HEK293 (cell line): ENCODE data around the gene ACAP3.

Source experiments
- EGR2 ChIP-seq: fragments of 450-650 bp; formaldehyde crosslinking; IDR thresholded peaks from 2 replicates; pipeline ENCODE4 v1.5.1; 2016; ENCODE audit warnings: low read depth, missing biosample characterization, missing genetic modification characterization
- GLIS2 ChIP-seq: fragments of 450-650 bp; formaldehyde crosslinking; IDR thresholded peaks from 2 replicates; pipeline ENCODE4 v1.5.1; 2016; ENCODE audit warnings: missing biosample characterization, missing genetic modification characterization
- KLF16 ChIP-seq: fragments of 450-650 bp; formaldehyde crosslinking; IDR thresholded peaks from 2 replicates; pipeline ENCODE4 v1.5.1; 2017; ENCODE audit warnings: missing biosample characterization, missing genetic modification characterization
- SCRT1 ChIP-seq: fragments of 450-650 bp; formaldehyde crosslinking; IDR thresholded peaks from 2 replicates; pipeline ENCODE4 v1.5.1; 2016; ENCODE audit warnings: missing biosample characterization, missing genetic modification characterization, borderline replicate concordance
- SP2 ChIP-seq: fragments of 450-650 bp; formaldehyde crosslinking; IDR thresholded peaks from 2 replicates; pipeline ENCODE4 v1.5.1; 2016; ENCODE audit warnings: missing biosample characterization, missing genetic modification characterization
- TRIM28 ChIP-seq: IDR thresholded peaks from 2 replicates; pipeline ENCODE4 v1.6.1; 2011; ENCODE audit warnings: low read length, control low read depth, borderline replicate concordance
- YY2 ChIP-seq: fragments of 450-650 bp; formaldehyde crosslinking; IDR thresholded peaks from 2 replicates; pipeline ENCODE4 v1.5.1; 2016; ENCODE audit warnings: missing biosample characterization, missing genetic modification characterization
- ZBTB17 ChIP-seq: fragments of 450-650 bp; formaldehyde crosslinking; IDR thresholded peaks from 2 replicates; pipeline ENCODE4 v1.5.1; 2016; ENCODE audit warnings: missing biosample characterization, missing genetic modification characterization
- ZEB2 ChIP-seq: fragments of 450-650 bp; formaldehyde crosslinking; IDR thresholded peaks from 2 replicates; pipeline ENCODE4 v1.5.1; 2016; ENCODE audit warnings: missing biosample characterization, missing genetic modification characterization
- ZFP37 ChIP-seq: fragments of 450-650 bp; formaldehyde crosslinking; IDR thresholded peaks from 2 replicates; pipeline ENCODE4 v1.5.1; 2016; ENCODE audit warnings: missing biosample characterization, missing genetic modification characterization
- ZFP69B ChIP-seq: fragments of 450-650 bp; formaldehyde crosslinking; IDR thresholded peaks from 2 replicates; pipeline ENCODE4 v1.5.1; 2016; ENCODE audit warnings: missing biosample characterization, missing genetic modification characterization
- ZNF114 ChIP-seq: fragments of 450-650 bp; formaldehyde crosslinking; IDR thresholded peaks from 2 replicates; pipeline ENCODE4 v1.5.0; 2017; ENCODE audit warnings: missing biosample characterization, missing genetic modification characterization
- ZNF121 ChIP-seq: fragments of 450-650 bp; formaldehyde crosslinking; IDR thresholded peaks from 2 replicates; pipeline ENCODE4 v1.5.1; 2016; ENCODE audit warnings: missing biosample characterization, missing genetic modification characterization
- ZNF174 ChIP-seq: fragments of 450-650 bp; formaldehyde crosslinking; IDR thresholded peaks from 2 replicates; pipeline ENCODE4 v1.5.0; 2017; ENCODE audit warnings: missing biosample characterization, mild to moderate bottlenecking, missing genetic modification characterization
- ZNF292 ChIP-seq: fragments of 450-650 bp; formaldehyde crosslinking; IDR thresholded peaks from 2 replicates; pipeline ENCODE4 v1.5.1; 2016; ENCODE audit warnings: low read depth, missing biosample characterization, missing genetic modification characterization, borderline replicate concordance
- ZNF423 ChIP-seq: fragments of 450-650 bp; formaldehyde crosslinking; IDR thresholded peaks from 2 replicates; pipeline ENCODE4 v1.5.1; 2016; ENCODE audit warnings: missing biosample characterization, missing genetic modification characterization
- ZNF660 ChIP-seq: fragments of 450-650 bp; IDR thresholded peaks from 2 replicates; pipeline ENCODE4 v1.5.1; 2018; ENCODE audit warnings: missing biosample characterization, mild to moderate bottlenecking, missing genetic modification characterization
- ZNF843 ChIP-seq: fragments of 450-650 bp; formaldehyde crosslinking; IDR thresholded peaks from 2 replicates; pipeline ENCODE4 v1.5.1; 2016; ENCODE audit warnings: missing biosample characterization, missing genetic modification characterization
- ZXDB ChIP-seq: fragments of 450-650 bp; formaldehyde crosslinking; IDR thresholded peaks from 2 replicates; pipeline ENCODE4 v1.5.1; 2016; ENCODE audit warnings: missing biosample characterization, missing genetic modification characterization
- TF ChIP-seq, protein P1 (sequence below): fragments of 450-650 bp; formaldehyde crosslinking; IDR thresholded peaks from 2 replicates; pipeline ENCODE4 v1.5.1; 2017; ENCODE audit warnings: missing biosample characterization, mild to moderate bottlenecking, missing genetic modification characterization, moderate library complexity
- TF ChIP-seq, protein P2 (sequence below): fragments of 450-650 bp; formaldehyde crosslinking; IDR thresholded peaks from 2 replicates; pipeline ENCODE4 v1.5.1; 2016; ENCODE audit warnings: missing biosample characterization, missing genetic modification characterization, borderline replicate concordance
- TF ChIP-seq, protein P3 (sequence below): fragments of 450-650 bp; formaldehyde crosslinking; IDR thresholded peaks from 2 replicates; pipeline ENCODE4 v1.5.1; 2016; ENCODE audit warnings: missing biosample characterization, missing genetic modification characterization, borderline replicate concordance
- TF ChIP-seq, protein P4 (sequence below): fragments of 450-650 bp; formaldehyde crosslinking; IDR thresholded peaks from 2 replicates; pipeline ENCODE4 v1.5.1; 2016; ENCODE audit warnings: missing biosample characterization, missing genetic modification characterization
- TF ChIP-seq, protein P5 (sequence below): fragments of 450-650 bp; formaldehyde crosslinking; IDR thresholded peaks from 2 replicates; pipeline ENCODE4 v1.5.1; 2016; ENCODE audit warnings: missing biosample characterization, missing genetic modification characterization
- TF ChIP-seq, protein P6 (sequence below): fragments of 450-650 bp; formaldehyde crosslinking; IDR thresholded peaks from 2 replicates; pipeline ENCODE4 v1.5.1; 2016; ENCODE audit warnings: missing biosample characterization, missing genetic modification characterization

ACAP3 gene

DNA sequence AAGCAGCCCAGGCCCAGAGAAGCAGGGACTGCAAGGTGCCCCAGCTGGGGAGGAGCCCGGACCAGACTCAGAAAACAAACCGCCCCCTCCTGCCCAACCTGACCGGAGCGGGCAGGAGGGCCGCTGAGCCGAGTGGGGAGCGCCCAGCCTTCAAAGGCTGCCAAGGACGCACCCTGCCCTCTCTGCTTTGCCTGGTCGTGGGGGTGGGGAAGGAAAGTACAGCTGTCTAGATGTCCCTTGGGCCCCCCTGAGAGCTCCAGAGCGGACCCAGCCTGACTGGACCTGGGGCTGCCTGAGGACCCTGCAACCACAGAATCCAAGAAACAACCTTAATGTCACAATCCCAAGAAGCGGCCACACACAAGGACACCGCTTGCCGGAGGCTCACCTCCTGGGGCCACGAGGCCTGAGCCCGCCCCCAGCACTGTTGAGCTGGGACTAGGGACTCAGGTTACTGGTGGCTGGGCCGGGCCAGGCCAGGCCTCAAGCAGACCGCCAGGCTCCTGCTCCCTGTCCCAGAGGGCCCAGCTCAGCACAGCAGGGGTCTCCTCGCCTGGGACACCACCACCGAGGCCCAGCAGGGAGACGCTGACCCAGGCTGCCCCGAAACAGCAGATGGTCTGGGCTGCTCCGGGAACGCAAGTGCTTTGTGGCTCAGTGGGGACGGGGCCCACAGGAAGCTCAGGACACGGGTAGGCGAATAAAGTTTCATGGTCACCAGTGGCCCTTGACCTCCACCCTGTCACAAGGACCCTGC is 40.1 kb upstream of the ACAP3 start (continued):
- TF ChIP-seq, protein P1, sequence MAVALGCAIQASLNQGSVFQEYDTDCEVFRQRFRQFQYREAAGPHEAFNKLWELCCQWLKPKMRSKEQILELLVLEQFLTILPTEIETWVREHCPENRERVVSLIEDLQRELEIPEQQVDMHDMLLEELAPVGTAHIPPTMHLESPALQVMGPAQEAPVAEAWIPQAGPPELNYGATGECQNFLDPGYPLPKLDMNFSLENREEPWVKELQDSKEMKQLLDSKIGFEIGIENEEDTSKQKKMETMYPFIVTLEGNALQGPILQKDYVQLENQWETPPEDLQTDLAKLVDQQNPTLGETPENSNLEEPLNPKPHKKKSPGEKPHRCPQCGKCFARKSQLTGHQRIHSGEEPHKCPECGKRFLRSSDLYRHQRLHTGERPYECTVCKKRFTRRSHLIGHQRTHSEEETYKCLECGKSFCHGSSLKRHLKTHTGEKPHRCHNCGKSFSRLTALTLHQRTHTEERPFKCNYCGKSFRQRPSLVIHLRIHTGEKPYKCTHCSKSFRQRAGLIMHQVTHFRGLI (tag by site-specific recombination) = peak; percentile 85
- TF ChIP-seq ZFP37 (tag by site-specific recombination) = 0 out of 2 replicates have a peak, but pooled peaks have one; percentile 45
- no peak for TF ChIP-seq ZNF114 (tag by site-specific recombination)
- TF ChIP-seq ZNF423 = peak; percentile 95
- TF ChIP-seq ZNF174 (tag by site-specific recombination) = no peak
- TF ChIP-seq ZNF843 (tag by site-specific recombination) = no peak
- TF ChIP-seq ZBTB17 (tag by site-specific recombination) = 0 out of 2 replicates have a peak, but pooled peaks have one; percentile 19
- peak; percentile 57 for TF ChIP-seq ZXDB (tag by site-specific recombination)
- peak; percentile 96 for TF ChIP-seq ZFP69B
- TF ChIP-seq SP2 (tag by site-specific recombination) = peak; percentile 43; the same call in 1 of the 2 replicates
- TF ChIP-seq, protein P2, sequence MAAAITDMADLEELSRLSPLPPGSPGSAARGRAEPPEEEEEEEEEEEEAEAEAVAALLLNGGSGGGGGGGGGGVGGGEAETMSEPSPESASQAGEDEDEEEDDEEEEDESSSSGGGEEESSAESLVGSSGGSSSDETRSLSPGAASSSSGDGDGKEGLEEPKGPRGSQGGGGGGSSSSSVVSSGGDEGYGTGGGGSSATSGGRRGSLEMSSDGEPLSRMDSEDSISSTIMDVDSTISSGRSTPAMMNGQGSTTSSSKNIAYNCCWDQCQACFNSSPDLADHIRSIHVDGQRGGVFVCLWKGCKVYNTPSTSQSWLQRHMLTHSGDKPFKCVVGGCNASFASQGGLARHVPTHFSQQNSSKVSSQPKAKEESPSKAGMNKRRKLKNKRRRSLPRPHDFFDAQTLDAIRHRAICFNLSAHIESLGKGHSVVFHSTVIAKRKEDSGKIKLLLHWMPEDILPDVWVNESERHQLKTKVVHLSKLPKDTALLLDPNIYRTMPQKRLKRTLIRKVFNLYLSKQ (tag by site-specific recombination) = no peak
- TF ChIP-seq, protein P3, sequence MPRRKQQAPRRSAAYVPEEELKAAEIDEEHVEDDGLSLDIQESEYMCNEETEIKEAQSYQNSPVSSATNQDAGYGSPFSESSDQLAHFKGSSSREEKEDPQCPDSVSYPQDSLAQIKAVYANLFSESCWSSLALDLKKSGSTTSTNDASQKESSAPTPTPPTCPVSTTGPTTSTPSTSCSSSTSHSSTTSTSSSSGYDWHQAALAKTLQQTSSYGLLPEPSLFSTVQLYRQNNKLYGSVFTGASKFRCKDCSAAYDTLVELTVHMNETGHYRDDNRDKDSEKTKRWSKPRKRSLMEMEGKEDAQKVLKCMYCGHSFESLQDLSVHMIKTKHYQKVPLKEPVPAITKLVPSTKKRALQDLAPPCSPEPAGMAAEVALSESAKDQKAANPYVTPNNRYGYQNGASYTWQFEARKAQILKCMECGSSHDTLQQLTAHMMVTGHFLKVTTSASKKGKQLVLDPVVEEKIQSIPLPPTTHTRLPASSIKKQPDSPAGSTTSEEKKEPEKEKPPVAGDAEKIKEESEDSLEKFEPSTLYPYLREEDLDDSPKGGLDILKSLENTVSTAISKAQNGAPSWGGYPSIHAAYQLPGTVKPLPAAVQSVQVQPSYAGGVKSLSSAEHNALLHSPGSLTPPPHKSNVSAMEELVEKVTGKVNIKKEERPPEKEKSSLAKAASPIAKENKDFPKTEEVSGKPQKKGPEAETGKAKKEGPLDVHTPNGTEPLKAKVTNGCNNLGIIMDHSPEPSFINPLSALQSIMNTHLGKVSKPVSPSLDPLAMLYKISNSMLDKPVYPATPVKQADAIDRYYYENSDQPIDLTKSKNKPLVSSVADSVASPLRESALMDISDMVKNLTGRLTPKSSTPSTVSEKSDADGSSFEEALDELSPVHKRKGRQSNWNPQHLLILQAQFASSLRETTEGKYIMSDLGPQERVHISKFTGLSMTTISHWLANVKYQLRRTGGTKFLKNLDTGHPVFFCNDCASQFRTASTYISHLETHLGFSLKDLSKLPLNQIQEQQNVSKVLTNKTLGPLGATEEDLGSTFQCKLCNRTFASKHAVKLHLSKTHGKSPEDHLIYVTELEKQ (tag by site-specific recombination) = no peak
- no peak for TF ChIP-seq ZNF660 (tag by site-specific recombination)
- TF ChIP-seq, protein P4, sequence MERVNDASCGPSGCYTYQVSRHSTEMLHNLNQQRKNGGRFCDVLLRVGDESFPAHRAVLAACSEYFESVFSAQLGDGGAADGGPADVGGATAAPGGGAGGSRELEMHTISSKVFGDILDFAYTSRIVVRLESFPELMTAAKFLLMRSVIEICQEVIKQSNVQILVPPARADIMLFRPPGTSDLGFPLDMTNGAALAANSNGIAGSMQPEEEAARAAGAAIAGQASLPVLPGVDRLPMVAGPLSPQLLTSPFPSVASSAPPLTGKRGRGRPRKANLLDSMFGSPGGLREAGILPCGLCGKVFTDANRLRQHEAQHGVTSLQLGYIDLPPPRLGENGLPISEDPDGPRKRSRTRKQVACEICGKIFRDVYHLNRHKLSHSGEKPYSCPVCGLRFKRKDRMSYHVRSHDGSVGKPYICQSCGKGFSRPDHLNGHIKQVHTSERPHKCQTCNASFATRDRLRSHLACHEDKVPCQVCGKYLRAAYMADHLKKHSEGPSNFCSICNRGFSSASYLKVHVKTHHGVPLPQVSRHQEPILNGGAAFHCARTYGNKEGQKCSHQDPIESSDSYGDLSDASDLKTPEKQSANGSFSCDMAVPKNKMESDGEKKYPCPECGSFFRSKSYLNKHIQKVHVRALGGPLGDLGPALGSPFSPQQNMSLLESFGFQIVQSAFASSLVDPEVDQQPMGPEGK (tag by site-specific recombination) = peak; percentile 52
- TF ChIP-seq GLIS2 = peak; percentile 94
- TF ChIP-seq ZEB2 (tag by site-specific recombination) = 0 out of 2 replicates have a peak, but pooled peaks have one; percentile 51
- no peak for TF ChIP-seq YY2
- peak; percentile 37; the same call in 1 of the 2 replicates for TF ChIP-seq TRIM28
- TF ChIP-seq, protein P5, sequence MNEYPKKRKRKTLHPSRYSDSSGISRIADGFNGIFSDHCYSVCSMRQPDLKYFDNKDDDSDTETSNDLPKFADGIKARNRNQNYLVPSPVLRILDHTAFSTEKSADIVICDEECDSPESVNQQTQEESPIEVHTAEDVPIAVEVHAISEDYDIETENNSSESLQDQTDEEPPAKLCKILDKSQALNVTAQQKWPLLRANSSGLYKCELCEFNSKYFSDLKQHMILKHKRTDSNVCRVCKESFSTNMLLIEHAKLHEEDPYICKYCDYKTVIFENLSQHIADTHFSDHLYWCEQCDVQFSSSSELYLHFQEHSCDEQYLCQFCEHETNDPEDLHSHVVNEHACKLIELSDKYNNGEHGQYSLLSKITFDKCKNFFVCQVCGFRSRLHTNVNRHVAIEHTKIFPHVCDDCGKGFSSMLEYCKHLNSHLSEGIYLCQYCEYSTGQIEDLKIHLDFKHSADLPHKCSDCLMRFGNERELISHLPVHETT (tag by site-specific recombination) = peak; percentile 40; the same call in 1 of the 2 replicates
- TF ChIP-seq, protein P6, sequence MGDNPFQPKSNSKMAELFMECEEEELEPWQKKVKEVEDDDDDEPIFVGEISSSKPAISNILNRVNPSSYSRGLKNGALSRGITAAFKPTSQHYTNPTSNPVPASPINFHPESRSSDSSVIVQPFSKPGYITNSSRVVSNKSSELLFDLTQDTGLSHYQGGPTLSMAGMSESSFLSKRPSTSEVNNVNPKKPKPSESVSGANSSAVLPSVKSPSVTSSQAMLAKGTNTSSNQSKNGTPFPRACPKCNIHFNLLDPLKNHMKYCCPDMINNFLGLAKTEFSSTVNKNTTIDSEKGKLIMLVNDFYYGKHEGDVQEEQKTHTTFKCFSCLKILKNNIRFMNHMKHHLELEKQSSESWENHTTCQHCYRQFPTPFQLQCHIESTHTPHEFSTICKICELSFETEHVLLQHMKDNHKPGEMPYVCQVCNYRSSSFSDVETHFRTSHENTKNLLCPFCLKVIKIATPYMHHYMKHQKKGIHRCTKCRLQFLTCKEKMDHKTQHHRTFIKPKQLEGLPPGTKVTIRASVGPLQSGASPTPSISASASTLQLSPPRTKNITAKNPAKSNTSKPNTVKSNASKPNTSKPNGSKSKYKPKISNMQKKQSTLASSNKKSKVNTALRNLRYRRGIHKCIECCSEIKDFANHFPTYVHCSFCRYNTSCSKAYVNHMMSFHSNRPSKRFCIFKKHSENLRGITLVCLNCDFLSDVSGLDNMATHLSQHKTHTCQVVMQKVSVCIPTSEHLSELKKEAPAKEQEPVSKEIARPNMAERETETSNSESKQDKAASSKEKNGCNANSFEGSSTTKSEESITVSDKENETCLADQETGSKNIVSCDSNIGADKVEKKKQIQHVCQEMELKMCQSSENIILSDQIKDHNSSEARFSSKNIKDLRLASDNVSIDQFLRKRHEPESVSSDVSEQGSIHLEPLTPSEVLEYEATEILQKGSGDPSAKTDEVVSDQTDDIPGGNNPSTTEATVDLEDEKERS (tag by site-specific recombination) = no peak
- TF ChIP-seq SCRT1 (tag by site-specific recombination) = no peak
- no peak for TF ChIP-seq ZNF121
- no peak for TF ChIP-seq KLF16 (tag by site-specific recombination)
- TF ChIP-seq ZNF292 (tag by site-specific recombination) = no peak
- no peak for TF ChIP-seq EGR2 (tag by site-specific recombination)
